ENCODE measurements around the gene VPS37C.
A peak's percentile ranks its signal among the peaks of the same experiment; 100 is the strongest.
"Not testable (repeated sequence)": the region's sequence is repeated elsewhere in the genome, so short reads cannot be mapped to it uniquely, and the experiment has no call there.

Gene VPS37C

GRCh38 chr11:61161190-61162091 lies at the start of gene VPS37C:
Gene VPS37C (minus strand): TSS chr11:61161426. CDS start chr11:61138829, 22,597 bp downstream.
- peak; percentile 51 for DNase-seq

- DNase-seq: not testable (repeated sequence)
Observed at GRCh38 chr11:61210629-61211028, 49.4 kb upstream of the VPS37C start.

GRCh38 chr11:61207636-61208310 lies 46.5 kb upstream of the VPS37C start:
- DNase-seq: not testable (repeated sequence)

- DNase-seq: not testable (repeated sequence)
Observed at GRCh38 chr11:61204502-61205059, 43.4 kb upstream of the VPS37C start.

- not testable (repeated sequence) for DNase-seq
Observed at GRCh38 chr11:61203873-61204272, 42.6 kb upstream of the VPS37C start.

GRCh38 chr11:61202950-61203746 lies 41.9 kb upstream of the VPS37C start, which contains the start of gene PGA3:
Gene PGA3 (plus strand): TSS chr11:61203515. CDS start chr11:61203565, 50 bp downstream.
- DNase-seq: not testable (repeated sequence)

- DNase-seq: no peak
Observed at GRCh38 chr11:61201476-61201875, 40.2 kb upstream of the VPS37C start.

GRCh38 chr11:61198948-61199523 lies 37.8 kb upstream of the VPS37C start:
- no peak for DNase-seq

GRCh38 chr11:61198361-61198760 lies 37.1 kb upstream of the VPS37C start:
- DNase-seq: no peak

GRCh38 chr11:61195719-61196118 lies 34.5 kb upstream of the VPS37C start:
- no peak for DNase-seq

GRCh38 chr11:61194981-61195695 lies 33.9 kb upstream of the VPS37C start:
- no peak for DNase-seq

GRCh38 chr11:61194169-61194671 lies 33.0 kb upstream of the VPS37C start:
- DNase-seq: no peak

- DNase-seq: peak; percentile 20
Observed at GRCh38 chr11:61193596-61193995, 32.4 kb upstream of the VPS37C start.

- no peak for DNase-seq
Observed at GRCh38 chr11:61189933-61190332, 28.7 kb upstream of the VPS37C start.

GRCh38 chr11:61187505-61188130 lies 26.4 kb upstream of the VPS37C start:
- DNase-seq: peak; percentile 38

GRCh38 chr11:61186504-61186903 lies 25.3 kb upstream of the VPS37C start:
- DNase-seq: no peak

GRCh38 chr11:61183645-61184044 lies 22.4 kb upstream of the VPS37C start:
- DNase-seq: no peak

- DNase-seq: no peak
Observed at GRCh38 chr11:61181489-61181888, 20.3 kb upstream of the VPS37C start.

- not testable (repeated sequence) for DNase-seq
Observed at GRCh38 chr11:61180205-61180604, 19.0 kb upstream of the VPS37C start.

- no peak for DNase-seq
Observed at GRCh38 chr11:61176446-61176845, 15.2 kb upstream of the VPS37C start.

GRCh38 chr11:61174949-61175348 lies 13.7 kb upstream of the VPS37C start:
- no peak for DNase-seq
